DMS153 treated with DMSO at 0.1 percent for 48 hours (cell line): ENCODE data around the gene MSL1.

Experiments used
- DNase-seq: peaks from one replicate; lab custom pipeline; 2025; ENCODE audit not compliant: unreplicated experiment; lab: John Stamatoyannopoulos, UW

The MSL1 gene

GRCh38 chr17:40173778-40174135, 52.0 kb downstream of the MSL1 start:
- no peak for DNase-seq

- no peak for DNase-seq
These were observed 52.7 kb downstream of the MSL1 start for GRCh38 chr17:40174514-40174913.

- DNase-seq, result peak; percentile 63
These were observed 54.4 kb downstream of the MSL1 start for GRCh38 chr17:40175928-40176753.

GRCh38 chr17:40176754-40177110, 55.0 kb downstream of the MSL1 start:
- peak; percentile 77 for DNase-seq

- DNase-seq, result peak; percentile 53
These were observed 55.6 kb downstream of the MSL1 start, which contains the start of gene RAPGEFL1 for GRCh38 chr17:40177275-40177874. RAPGEFL1 (plus strand) TSS chr17:40177470; CDS start chr17:40177862, 392 bp downstream.

- no peak for DNase-seq
These were observed 56.3 kb downstream of the MSL1 start for GRCh38 chr17:40178021-40178601.

- no peak for DNase-seq
These were observed 56.9 kb downstream of the MSL1 start for GRCh38 chr17:40178660-40179059.

GRCh38 chr17:40179923-40180659, 58.3 kb downstream of the MSL1 start:
- DNase-seq, result no peak

GRCh38 chr17:40180694-40181093, 58.9 kb downstream of the MSL1 start:
- DNase-seq, result no peak

GRCh38 chr17:40181205-40181604, 59.4 kb downstream of the MSL1 start:
- no peak for DNase-seq

GRCh38 chr17:40182606-40183005, 60.8 kb downstream of the MSL1 start:
- DNase-seq, result no peak
